ENCODE data around the gene RSPO4.
"Not testable (repeated sequence)": the region's sequence is repeated elsewhere in the genome, so short reads cannot be mapped to it uniquely, and the experiment has no call there.

The RSPO4 gene

DNA sequence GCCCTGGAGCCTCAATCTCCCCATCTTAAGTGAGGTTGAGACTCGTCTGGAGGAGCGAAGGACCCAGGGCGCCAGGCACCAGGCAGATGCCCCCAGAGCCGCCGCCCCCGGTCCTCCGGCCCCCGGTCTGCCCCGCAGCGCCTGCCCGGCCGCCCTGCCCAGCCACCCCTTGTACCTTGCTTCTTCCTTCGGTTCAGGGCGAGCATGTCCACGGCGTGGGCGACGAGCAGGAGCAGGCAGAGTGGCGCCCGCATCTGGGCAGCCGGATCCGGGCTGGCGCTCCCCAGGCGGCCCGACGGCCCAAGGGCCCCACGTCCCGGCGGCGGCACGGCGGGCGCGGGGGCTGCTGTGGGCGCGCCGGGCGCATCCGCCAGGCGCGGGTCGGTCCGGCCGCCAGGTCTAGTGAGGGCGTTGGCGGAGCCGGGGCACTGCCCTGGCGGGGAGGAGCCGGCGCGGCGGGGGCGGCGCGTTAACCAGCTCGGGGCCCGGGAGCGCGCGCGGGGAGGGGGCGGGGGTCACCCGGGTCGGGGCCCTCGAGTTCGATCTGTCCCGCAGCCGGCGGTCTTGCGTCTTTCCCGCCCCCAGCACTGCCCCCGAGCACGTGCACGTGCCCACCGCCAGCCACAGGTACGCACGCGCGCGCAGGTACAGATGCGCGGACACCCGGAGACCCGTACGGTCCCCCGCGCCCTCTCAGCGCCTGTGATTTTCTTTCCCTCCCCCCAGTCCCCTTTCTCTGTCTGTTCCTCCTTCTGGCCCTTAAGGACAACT is at the start of gene RSPO4:
RSPO4 (minus strand) TSS at position 401 of the 771 bp plus-strand sequence; CDS start at position 254, 147 bp downstream.
- DNase-seq: no peak

DNA sequence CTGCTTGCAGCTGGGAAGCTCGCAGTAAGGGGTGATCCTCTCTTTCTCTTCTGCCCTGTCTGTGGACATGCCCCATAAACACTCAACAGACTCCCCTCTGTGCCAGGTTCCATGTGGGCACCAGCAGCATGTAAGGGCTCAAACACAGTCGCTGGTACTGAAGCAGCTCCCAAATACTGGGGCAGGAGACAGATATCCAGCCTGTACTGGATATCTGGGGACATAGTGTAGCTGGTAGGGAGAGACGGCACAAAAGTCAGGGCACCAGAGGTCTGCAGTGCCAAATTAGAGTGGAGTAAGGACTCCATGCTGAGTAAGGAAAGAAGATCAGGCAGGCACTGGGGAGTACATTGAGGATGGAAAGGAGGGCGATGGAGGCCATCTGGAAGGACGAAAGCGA is 48.3 kb upstream of the RSPO4 start:
- DNase-seq: no peak

DNA sequence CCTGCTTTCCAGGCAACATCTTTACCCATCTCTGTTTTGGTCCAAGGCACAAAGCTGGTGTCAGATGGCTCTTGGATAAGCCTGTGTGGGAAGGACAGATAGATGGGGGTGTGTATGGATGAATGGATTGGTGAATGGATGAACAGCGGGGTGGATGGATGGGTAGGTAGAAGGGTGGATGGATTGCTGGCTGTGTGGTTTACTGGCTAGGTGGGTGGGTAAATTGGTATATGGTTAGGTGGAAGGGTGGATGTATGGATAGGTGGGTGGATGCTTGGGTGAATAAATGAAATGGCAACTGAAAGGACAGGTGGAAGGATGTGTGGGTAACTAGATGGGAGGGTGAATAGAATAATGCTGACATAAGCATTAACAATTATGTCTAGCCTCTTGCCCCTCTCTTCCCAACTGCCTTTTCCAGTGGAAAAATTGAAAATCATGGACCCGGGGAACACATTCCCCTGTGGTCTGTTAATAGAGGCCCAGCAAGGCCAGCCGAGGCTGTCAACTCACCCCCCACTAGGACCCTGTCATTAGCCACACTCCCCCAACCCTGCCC is 43.8 kb upstream of the RSPO4 start:
- no peak for DNase-seq

DNA sequence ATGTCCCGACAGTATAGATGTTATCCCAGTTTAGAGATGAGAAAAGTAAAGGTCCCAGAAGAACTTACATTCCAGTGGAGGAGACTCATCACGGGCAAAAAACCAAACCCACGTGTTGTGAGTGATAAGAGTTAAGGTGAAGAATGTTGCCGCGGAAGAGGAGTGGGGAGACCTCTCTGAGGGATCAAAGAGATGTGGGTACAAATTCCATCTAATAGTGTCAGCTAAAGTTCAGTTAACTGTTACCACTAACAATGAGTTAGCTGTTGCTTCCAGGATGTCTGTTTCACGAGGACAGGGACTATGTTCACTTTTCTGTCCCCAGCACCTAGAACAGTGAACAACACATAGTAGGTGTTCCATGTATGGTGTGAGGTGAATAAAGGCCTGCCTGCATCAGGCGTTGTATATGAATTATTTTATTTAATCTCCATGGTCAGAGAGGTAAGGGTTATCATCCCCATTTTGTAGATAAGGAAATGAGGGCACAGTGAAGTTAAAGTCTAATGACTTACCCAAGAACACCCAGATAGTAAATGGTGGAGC is 39.8 kb upstream of the RSPO4 start:
- DNase-seq: no peak

DNA sequence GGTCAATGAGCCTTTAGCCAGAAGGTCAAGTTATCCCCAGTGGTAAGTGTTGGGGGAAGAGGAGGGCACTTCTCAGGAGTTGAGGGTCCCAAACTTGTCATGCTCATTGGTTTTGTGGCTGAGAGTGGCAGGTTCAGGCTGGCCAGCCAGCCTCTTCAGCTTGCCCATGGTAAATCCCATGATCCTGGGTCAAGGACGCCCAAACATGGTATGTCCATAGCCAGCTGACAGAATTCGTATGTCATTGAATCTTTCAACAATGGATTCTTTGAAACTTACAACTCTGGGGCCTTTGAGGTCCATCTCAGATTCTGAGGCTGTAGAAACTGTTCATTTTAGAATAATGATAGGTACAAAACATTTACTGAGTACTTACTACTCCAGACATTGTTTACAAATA is 36.1 kb upstream of the RSPO4 start:
- no peak for DNase-seq

DNA sequence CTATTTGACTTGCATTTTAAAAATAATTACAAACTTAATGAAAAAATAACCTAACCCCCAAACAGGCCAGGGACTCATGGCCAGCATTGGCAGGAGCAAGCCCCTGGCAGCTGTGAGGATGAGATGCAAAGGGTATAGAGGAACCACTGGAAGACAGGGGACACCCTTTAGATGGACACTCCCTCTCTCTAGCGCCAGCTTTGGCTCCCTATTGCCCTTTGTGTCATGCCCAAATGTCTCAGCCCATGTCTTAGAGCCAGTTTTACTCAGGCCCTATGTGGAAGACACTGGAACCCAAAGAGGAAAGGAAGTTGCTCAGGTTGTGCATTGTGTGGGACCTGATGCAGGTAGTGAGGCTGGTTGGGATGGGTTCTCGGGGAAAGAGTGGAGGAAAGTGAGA is 34.9 kb upstream of the RSPO4 start:
- no peak for DNase-seq

DNA sequence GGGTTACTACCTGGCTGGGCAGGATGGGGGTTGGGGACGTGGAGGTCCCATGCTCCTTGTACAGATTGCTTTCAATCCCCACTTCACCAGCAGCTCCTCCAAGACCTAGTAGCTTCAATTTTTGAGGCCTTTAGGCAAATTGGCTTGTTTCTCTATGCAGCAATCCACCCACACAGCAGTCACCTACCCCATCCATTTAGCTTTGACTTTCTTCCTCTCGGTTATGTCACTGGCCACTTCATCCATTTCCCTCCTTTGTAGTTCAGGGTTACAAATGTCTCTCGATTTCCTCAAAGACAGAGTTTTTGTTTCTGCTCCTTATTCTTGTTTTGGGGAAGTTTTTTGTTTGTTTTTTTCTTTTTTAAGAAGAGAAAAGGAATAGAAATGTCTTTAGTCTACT is 33.4 kb upstream of the RSPO4 start:
- DNase-seq: no peak

DNA sequence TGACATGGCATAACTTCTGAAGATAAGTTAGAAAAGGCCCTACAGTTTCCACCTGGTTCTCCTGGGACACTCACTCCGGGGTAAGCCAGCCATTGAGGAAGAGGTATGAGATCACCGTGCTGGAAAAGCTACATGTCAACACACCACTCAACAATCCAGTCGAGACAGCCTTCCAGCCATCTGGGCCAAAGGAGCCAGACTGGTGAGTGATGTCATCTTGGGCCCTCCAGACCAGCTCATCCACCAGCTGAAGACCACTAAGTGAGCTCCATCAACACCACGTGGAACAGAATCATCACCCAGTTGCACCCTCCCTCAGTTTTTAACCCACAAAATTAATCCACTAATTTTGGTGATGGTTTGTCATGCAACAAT is 32.3 kb upstream of the RSPO4 start:
- DNase-seq: no peak

DNA sequence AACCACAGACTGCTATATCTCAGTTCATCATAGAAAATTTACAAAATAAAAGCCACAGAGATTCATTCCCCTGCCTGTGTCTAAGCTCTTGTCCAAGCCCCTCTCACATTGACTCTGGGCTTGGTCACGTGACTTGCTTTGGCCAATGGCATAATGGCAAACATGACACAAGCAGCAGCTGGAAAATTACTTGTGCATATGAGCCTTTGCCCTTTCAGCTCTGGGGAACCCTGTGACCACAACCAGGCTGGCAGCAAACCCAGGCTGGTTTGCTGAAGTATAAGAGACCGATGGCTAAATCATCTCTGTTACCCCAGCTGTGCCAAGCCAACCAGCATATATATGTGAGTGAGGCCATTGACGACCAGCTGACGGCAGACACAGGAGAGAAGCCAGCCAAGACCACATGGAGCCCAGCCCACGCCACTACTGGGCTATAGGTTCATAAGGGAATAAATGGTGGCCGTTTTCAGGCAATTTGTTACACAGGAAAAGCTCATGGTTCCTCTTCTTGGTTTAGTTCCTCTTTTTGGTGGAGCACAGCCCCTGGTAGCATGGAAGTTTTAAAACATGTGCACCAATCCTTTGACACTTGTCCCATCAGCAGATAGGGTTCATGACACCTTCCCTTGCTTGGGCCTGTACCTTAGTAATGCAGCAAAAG is 31.8 kb upstream of the RSPO4 start:
- DNase-seq: no peak

DNA sequence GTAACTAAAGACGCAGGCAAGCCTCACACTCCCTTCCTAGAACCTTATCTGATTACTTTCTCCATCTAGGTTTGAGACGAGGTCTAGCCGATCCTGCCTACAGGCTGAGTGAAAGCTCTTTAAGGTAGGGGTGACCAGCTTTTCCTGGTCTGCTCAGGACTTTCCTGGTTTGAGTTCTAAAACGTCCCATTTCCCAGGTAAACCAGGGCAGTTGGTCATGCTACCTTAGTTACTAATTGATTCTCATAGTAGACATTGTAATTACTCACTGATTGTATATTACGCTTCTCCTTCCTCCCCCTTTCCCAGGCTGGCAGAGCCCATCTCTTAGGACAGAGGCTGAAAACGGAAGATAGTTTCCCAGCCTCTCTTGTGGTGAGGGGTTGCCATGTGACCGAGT is 27.9 kb upstream of the RSPO4 start:
- DNase-seq: no peak

DNA sequence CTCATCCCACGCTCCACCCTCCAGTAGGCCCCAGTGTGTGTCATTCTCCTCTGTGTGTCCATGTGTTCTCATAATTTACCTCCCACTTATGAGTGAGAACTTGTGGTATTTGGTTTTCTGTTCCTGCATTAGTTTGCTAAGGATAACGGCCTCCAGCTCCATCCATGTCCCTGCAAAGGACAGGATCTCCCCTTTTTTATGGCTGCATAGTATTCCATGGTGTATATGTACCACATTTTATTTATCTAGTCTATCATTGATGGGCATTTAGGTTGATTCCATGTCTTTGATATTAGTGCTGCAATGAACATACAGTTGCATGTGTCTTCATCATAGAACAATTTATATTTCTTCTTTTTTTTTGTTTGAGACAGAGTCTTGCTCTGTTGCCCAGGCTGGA is 24.1 kb upstream of the RSPO4 start:
- not testable (repeated sequence) for DNase-seq

DNA sequence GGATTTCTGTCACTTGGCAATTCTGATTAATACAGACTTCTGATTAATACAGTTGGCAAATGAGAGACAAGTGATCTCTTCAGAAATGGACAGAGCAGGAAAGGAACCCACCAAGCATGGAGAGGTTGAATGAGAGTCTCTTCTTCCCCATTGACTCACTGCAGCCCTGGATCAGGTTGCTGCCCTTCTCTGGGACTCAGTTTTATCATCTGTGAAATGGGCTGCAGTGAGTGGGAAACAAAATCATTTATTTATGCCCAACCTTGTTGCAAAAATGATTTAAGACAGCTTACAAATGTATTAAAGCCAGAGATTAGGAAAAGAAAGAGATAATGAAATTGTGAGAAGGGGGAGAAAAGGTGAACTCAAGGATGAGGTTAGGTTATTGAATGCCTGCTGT is 20.8 kb upstream of the RSPO4 start:
- no peak for DNase-seq

DNA sequence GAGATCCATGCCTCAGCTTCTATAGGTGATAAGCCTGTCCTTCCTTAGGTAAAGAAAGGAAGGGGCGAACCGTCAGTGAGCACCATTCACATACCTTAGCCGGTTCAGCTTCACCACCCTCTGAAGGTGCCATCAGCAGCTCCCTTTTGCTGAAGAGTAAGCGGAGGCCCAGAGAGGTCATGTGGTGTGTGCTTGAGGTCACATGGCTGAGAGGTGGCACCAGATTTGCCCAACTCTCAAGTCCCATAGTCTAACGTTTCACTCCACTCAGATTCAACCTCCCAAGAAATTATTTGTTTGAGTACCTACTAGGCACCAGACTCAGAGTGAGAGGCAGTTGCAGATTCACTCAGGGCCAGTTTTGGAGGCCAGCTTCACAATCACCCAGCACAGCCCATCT is 18.5 kb upstream of the RSPO4 start:
- DNase-seq: no peak

DNA sequence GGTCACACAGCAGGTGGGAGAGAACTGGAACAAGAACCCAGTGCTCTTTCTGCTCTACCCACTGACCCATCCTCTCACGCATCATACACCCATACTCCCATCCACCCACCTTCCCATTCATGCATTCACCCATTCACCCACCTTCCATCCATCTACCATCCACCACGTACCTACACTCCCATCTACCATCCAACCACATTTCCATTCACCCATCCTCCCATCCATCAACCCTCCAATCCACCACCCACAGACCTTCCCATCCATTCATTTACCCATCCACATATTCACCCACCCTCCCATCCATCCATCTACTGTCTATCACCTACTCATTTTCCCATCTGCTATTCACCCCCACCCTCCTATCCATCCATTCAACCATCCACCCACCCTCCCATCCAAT is 17.2 kb upstream of the RSPO4 start:
- DNase-seq: no peak

DNA sequence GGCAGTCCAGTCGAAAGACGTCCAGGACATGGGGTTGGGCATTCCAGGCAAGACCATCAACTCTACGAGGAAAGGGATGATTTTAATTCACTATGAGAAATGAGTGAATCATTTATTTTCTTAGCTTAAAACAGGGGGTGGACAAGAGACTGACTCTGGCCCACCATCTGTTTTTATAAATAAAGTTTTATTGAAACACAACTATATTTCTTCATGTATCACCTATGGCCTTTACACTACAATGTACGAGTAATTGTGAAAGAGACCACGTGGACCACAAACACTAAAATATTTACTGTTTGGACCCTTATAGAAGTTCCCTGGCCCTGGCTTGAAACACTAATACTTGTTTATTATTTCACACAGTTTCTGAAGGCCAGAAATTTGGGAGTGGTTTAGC is 15.6 kb upstream of the RSPO4 start:
- no peak for DNase-seq

DNA sequence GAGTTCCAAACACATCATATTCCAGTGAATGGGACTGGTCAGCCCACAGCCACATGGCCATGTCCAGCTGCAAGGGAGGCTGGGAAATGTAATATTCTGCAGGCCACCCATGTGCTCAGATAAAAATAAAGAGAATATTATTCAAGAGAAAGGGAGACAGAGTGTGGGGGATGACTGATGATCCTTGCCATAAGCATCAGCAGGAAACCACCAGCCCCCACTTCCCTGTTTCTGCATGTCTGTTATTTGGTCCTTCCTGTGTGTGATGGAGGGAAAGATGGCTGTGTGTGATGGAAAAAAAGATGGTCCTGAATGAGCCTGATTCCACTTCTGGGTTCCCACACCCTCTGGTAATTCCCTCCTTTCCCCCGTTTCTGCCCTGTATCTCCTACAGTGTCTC is 13.1 kb upstream of the RSPO4 start:
- no peak for DNase-seq

DNA sequence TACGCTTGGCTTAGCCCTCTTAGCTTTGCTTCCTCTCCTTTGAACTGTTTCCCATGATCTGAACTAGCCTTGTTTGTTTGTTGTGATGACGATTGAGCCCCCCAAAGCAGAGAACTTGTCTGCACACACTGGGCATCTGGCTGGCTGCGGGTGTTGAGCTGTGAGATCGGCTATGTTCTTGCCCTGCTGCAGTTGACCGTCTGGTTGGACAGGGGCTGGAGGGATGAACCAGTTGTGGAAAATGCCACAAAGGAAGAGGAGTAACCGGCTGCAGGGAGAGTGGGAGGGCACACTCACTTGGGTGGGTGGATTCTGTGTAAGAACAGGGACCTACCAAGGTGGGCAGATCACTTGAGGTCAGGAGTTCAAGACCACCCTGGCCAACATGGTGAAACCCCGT is 12.4 kb upstream of the RSPO4 start:
- no peak for DNase-seq

DNA sequence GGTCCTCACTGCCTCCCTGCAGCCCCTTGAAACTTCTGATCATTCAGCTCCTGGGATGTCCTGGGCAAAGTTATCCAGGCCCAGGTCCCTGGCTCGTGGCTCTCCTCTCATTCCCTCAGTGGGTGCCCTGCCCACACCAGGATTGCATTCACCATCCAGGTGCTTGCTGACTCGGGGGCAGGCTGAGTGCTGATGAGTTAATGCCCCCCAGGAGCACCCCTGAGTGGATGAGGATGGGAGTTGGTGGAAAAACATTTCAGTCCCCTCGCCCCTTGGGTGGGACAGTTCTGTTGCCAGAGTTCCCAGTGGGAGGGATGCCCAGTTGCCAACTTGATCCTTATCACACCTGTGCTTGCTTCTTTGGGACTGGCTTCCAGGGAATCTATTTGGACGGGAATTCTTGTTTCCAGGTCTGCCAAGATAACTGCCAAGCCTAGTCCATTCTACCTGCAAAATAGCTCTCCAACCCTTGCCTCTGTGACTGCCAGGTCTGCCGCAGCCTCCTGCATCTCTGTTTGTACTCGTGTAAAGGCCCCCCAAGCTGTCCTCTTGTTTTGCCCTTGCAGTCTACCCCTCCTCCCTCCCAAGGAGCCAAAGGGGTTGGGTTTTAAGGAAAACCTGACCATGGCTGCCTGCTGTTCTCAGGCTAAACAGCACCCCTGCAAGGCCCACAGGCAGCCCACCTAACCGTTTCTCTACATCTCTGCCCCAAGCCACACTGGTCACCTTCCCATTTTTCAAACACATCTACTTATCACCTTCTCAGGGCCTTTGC is 11.6 kb upstream of the RSPO4 start:
- DNase-seq: no peak

DNA sequence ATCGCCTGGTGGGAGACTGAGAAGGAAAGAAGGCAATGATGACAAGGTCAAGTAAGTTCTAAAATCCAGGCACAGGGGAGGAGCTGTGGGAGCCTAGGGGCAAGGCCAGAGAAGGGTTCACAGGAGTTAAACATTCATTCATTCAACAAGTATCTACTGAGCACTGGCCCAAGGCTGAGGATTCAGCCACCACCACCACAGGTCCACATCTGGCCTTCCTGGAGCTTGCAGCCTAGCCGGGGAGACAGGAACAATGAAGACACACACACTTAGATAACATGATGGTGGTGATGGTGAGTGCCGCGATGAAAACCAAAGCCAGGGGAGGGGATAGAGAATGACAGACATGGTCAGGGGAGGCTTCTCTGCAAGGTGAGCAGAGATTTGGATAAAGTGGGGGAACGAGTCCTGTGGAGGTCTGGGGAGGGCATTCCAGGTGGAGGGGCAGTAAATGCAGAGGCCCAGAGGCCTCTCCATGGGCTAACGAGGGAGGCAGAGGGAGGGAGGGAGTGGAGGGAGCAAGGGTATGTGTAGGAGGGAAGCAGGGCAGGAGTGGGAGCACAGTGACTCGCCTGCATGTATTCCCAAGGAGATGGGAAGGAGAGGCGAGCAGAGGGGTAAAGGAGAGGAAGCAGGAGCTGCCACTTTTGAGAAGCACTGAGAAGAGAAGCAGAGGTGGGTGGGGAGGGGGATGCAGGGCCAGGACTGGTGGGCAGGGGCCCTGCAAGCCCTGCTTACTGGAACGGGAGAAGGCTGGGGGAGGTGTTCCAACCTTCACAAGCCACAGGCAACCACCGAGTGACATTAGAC is 10.5 kb upstream of the RSPO4 start:
- DNase-seq: no peak

DNA sequence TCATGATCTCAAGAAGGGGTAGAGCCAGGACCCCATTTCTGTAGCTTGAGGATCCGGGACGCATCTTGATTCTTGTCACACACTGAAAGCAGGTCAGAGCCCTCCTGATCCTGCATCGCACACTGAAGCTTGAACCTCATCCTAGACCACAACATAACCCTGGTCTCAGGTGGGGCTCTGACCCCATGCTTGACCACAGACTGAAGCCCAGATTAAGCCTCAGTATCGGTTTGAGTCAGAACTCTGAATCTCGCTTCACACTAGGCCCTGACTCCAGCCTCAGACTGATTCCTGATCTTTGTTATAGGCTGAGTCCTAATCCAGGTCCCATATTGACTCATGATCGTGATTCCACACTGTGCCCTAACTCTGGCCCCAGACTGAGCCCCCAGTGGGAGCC is 8.5 kb upstream of the RSPO4 start:
- DNase-seq: no peak

DNA sequence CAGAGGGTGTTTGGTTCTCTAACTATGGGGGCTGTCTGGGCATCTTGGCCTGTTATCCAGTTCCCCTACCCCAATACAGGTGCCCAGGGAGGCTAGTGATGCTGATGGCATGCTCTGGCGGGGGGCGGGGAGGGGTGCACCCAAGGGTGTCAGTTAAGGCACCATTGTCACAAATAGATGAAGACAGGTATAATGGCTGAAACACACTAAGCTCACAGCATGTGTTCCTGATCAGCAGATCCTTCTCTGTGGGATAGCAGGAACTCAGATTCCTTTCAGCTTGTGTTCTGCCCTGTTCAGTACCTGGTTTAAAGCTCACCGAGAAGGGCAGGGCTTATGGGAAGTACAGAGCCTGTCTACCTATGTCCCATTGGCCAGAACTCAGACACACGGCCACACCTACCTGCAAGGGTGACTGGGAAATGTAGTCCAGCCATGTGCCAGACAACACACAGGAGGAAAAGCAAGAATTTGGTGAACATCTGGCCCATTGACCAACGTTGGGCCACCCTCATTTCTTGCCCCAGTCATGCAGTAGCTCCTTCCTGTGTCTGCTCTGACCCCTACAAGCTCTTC is 3.4 kb upstream of the RSPO4 start:
- peak in 1 of 2 donors; percentile 7 for DNase-seq
